HG03342 (cell line): ENCODE results near the gene TAX1BP3.
"Not testable (repeated sequence)": the region's sequence is repeated elsewhere in the genome, so short reads cannot be mapped to it uniquely, and the experiment has no call there.

ENCODE experiments used
- ATAC-seq: cut with Tn5 transposase; IDR thresholded peaks from one replicate; pipeline ENCODE4 v1.9.1; 2021; ENCODE audit warnings: mild to moderate bottlenecking, moderate library complexity; ENCODE audit not compliant: unreplicated experiment

Gene TAX1BP3

GRCh38 chr17:3668279-3669084, at the start of gene TAX1BP3, which contains the start of gene EMC6:
TSS of gene TAX1BP3 (minus strand) at chr17:3668578. CDS start at chr17:3668526, 52 bp downstream.
TSS of gene EMC6 (plus strand) at chr17:3668812. CDS start at chr17:3669147, 335 bp downstream.
- ATAC-seq, result peak; percentile 89

- ATAC-seq, result no peak
These were observed 46.9 kb upstream of the TAX1BP3 start for GRCh38 chr17:3715296-3715695.

- no peak for ATAC-seq
These were observed 44.6 kb upstream of the TAX1BP3 start for GRCh38 chr17:3712811-3713463.

GRCh38 chr17:3710951-3711383, 42.6 kb upstream of the TAX1BP3 start:
- peak; percentile 89 for ATAC-seq

GRCh38 chr17:3708366-3708765, 40.0 kb upstream of the TAX1BP3 start:
- no peak for ATAC-seq

GRCh38 chr17:3705718-3705984, 37.3 kb upstream of the TAX1BP3 start:
- ATAC-seq, result not testable (repeated sequence)

- no peak for ATAC-seq
These were observed 36.7 kb upstream of the TAX1BP3 start for GRCh38 chr17:3704931-3705717.

- ATAC-seq, result not testable (repeated sequence)
These were observed 33.7 kb upstream of the TAX1BP3 start for GRCh38 chr17:3702041-3702539.

GRCh38 chr17:3699951-3700350, 31.6 kb upstream of the TAX1BP3 start:
- no peak for ATAC-seq

- ATAC-seq, result no peak
These were observed 29.8 kb upstream of the TAX1BP3 start for GRCh38 chr17:3698139-3698538.

- no peak for ATAC-seq
These were observed 28.7 kb upstream of the TAX1BP3 start for GRCh38 chr17:3697103-3697476.

GRCh38 chr17:3695723-3696411, 27.5 kb upstream of the TAX1BP3 start, which contains the start of gene P2RX5:
TSS of gene P2RX5 (minus strand) at chr17:3696155. CDS start at chr17:3696005, 150 bp downstream.
- ATAC-seq, result no peak

GRCh38 chr17:3695129-3695722, 26.8 kb upstream of the TAX1BP3 start:
- no peak for ATAC-seq

GRCh38 chr17:3693829-3694231, 25.5 kb upstream of the TAX1BP3 start:
- ATAC-seq, result peak; percentile 39

GRCh38 chr17:3693141-3693540, 24.8 kb upstream of the TAX1BP3 start:
- ATAC-seq, result no peak

- ATAC-seq, result no peak
These were observed 24.0 kb upstream of the TAX1BP3 start for GRCh38 chr17:3692346-3692745.

- ATAC-seq, result no peak
These were observed 23.3 kb upstream of the TAX1BP3 start for GRCh38 chr17:3691617-3692067.

- no peak for ATAC-seq
These were observed 21.8 kb upstream of the TAX1BP3 start for GRCh38 chr17:3690094-3690715.

- ATAC-seq, result no peak
These were observed 21.1 kb upstream of the TAX1BP3 start for GRCh38 chr17:3689262-3690093.
